NCI-H2196 treated with DMSO at 0.1 percent for 48 hours (cell line): ENCODE results near the gene ELOVL5.
"Not testable (repeated sequence)": the region's sequence is repeated elsewhere in the genome, so short reads cannot be mapped to it uniquely, and the experiment has no call there.

Experiments
- DNase-seq: peaks from one replicate; lab custom pipeline; 2025; ENCODE audit not compliant: unreplicated experiment; lab: John Stamatoyannopoulos, UW

Gene ELOVL5

GRCh38 chr6:53359843-53360092, 11.0 kb upstream of the ELOVL5 start:
- no peak for DNase-seq

- DNase-seq: peak; percentile 93
These were observed 10.5 kb upstream of the ELOVL5 start for GRCh38 chr6:53359095-53359842.

DNA sequence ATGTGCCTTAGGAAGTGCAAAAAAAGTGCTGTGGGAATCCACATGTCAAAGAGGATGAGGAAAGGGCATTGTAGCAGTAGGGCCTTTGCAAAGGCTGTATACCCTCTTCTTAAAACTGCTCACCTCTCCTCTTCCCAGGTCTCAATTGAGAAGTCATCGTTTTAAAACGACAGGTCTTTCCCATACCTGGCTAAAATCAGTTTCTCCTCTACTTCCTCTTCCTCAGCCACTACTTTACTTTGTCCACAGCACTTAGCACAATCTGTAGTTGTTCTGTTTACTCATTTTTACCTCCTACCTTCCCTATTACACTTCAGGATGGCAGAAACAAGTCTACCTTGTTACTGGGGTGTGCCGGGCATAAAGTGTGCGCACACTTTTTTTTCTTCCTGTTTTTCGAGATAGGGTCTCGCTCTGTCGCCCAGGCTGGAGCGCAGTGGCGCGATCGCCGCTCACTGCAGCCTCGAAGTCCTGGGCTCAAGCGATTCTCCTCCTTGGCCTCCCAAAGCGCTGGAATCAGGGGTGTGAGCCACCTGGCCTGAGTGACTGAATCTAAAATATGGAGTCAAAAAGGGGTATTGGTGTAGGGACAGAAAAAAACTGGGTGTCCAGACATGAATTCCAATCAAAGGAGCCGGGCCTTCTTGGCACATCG, 9.8 kb upstream of the ELOVL5 start:
- DNase-seq: no peak

DNA sequence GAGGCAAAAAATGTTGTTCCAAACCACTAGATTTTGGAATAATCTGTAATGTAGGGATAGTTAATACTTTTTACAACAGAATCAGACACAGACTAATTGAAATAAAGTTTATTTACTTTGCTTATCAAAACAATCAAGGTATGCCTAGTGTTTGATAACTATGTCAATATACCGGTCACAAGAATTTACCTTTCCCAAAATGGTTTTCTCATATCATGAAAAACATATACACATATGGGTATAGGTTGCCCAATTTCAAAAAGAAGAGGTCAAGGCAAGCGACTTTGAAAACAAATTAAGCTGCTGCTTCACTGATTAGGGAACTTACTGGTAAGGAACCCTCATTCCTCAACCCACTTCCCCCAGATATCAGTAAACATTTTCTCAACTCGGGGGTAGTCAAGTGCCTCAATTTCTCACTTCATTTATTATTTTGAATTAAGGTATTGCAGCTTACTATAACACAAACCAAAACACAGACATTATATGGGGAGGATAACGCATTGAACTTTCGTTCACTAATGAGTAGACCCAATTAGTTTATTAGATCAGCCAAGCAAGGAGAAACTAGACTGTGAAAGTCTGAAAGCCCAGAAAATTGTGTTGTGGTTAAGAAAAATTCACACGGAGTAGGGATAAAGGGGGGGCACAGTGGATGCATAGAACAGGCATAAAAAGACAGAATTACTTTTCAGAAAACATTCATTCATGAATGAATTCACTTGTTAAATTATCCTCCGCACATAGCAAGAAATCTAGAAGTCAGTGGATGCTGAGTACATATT, 9.0 kb upstream of the ELOVL5 start:
- no peak for DNase-seq

DNA sequence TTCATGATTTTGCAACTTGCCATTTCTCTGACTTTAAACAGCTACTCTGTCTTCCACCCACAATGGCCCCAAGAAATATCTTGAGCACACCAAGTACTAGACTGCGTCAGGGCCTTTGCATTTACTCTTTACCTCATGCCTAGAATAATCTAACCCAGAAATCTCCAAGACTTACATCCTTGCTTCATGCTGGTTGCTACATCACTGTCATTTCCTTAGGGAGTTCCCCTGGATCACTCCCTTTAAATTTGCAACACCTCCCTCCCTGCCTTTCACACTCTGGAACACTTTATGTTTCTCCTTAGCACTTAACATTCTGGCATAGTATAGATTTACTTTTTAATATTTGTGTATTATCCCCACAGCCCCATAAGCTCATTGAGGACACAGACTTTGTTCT, 4.9 kb upstream of the ELOVL5 start:
- no peak for DNase-seq

- no peak for DNase-seq
These were observed 3.6 kb upstream of the ELOVL5 start for GRCh38 chr6:53352360-53352759.

- DNase-seq: no peak
These were observed 501 bp upstream of the ELOVL5 start for GRCh38 chr6:53349209-53349693.

DNA sequence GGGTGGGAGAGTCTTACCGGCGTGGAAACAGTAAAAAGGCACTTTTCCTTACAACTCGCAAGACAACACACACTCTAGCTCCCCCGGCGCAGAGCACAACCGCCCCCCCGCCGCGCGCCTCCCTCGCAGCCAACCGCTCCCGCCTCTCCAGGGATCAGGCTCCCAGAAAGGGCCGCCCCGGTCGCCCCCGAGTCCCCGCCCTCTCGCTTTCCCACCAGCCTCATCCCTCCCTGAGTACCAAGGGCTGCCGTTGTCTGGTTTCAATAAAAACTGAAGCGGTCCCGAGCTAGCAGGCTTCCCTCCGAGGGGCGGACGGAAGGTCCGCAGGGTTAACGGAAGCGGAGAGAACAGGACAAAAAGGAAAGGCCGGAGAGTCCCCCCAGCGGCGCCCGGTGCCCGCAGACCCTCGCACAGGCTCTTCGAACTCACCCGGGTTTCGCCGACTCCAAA, 804 bp downstream of the ELOVL5 start:
- DNase-seq: no peak

- no peak for DNase-seq
These were observed 1.4 kb downstream of the ELOVL5 start for GRCh38 chr6:53347250-53347920.

GRCh38 chr6:53346049-53346448, 2.7 kb downstream of the ELOVL5 start:
- DNase-seq: not testable (repeated sequence)

- no peak for DNase-seq
These were observed 3.8 kb downstream of the ELOVL5 start for GRCh38 chr6:53344969-53345368.

- no peak for DNase-seq
These were observed 5.7 kb downstream of the ELOVL5 start for GRCh38 chr6:53343092-53343491.

- DNase-seq: no peak
These were observed 6.5 kb downstream of the ELOVL5 start for GRCh38 chr6:53342217-53342616.

DNA sequence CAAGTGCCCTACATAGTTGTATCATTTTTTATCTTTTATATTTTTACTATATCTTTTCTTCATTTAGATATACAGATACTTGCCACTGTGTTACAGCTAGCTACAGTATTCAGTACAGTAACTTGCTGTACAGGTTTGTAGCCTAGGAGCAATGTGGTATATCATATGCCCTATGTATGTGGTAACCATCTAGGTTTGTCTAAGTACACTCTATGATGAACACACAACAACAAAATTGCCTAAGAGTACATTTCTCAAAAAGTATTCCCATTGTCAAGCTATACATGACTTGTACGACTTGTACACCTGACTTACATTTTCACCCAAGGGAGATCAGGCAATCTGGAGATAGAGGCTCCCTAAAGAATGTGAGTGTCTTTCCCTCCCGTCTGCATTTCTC, 8.2 kb downstream of the ELOVL5 start:
- no peak for DNase-seq

GRCh38 chr6:53339424-53339823, 9.3 kb downstream of the ELOVL5 start:
- no peak for DNase-seq

GRCh38 chr6:53338304-53338703, 10.4 kb downstream of the ELOVL5 start:
- DNase-seq: no peak

GRCh38 chr6:53336070-53336469, 12.7 kb downstream of the ELOVL5 start:
- DNase-seq: no peak

- DNase-seq: no peak
These were observed 13.3 kb downstream of the ELOVL5 start for GRCh38 chr6:53335224-53335994.

GRCh38 chr6:53333439-53334408, 15.0 kb downstream of the ELOVL5 start:
- DNase-seq: no peak

DNA sequence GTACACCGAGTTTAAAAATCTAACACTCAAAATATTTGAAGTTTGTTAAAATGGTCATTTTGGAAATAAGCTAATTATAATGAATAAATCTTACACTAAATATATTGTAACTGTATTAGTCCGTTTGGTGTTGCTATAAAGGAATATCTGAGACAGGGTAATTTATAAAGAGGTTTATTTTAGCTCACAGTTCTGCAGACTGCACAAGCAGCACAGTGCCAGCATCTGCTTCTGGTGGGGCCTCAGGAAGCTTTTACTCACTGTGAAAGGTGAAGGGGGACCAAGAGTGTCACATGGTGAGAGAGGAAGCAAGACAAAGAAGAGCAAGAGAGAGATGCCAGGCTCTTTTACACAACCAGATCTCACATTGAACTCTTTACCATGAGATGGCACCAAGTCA, 17.1 kb downstream of the ELOVL5 start:
- DNase-seq: no peak
